ENCODE measurements around the gene ZC3H12D.

- TF ChIP-seq, protein P1, sequence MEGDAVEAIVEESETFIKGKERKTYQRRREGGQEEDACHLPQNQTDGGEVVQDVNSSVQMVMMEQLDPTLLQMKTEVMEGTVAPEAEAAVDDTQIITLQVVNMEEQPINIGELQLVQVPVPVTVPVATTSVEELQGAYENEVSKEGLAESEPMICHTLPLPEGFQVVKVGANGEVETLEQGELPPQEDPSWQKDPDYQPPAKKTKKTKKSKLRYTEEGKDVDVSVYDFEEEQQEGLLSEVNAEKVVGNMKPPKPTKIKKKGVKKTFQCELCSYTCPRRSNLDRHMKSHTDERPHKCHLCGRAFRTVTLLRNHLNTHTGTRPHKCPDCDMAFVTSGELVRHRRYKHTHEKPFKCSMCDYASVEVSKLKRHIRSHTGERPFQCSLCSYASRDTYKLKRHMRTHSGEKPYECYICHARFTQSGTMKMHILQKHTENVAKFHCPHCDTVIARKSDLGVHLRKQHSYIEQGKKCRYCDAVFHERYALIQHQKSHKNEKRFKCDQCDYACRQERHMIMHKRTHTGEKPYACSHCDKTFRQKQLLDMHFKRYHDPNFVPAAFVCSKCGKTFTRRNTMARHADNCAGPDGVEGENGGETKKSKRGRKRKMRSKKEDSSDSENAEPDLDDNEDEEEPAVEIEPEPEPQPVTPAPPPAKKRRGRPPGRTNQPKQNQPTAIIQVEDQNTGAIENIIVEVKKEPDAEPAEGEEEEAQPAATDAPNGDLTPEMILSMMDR (IDR thresholded peaks at IDR 0.05; ENCODE audit: borderline replicate concordance, extremely low read depth, low read length, poor library complexity, severe bottlenecking), result no peak
- no peak for TF ChIP-seq EZH2 (IDR thresholded peaks at IDR 0.05; ENCODE audit: borderline replicate concordance, low read depth, low read length, severe bottlenecking)
Observed at GRCh38 chr6:149488815-149489214, 4.0 kb upstream of the ZC3H12D start.
